ENCODE data around the gene MYLK4.

Gene MYLK4

GRCh38 chr6:2750832-2751231, at the start of gene MYLK4:
Gene MYLK4 (minus strand): TSS chr6:2750922. CDS start chr6:2749294, 1,628 bp downstream.
- no peak for DNase-seq

- peak; percentile 67 for DNase-seq
Observed at GRCh38 chr6:2799936-2800527, 49.3 kb upstream of the MYLK4 start.

GRCh38 chr6:2798586-2799134, 47.9 kb upstream of the MYLK4 start:
- no peak for DNase-seq

- no peak for DNase-seq
Observed at GRCh38 chr6:2797564-2798031, 46.9 kb upstream of the MYLK4 start.

- no peak for DNase-seq
Observed at GRCh38 chr6:2796861-2797260, 46.1 kb upstream of the MYLK4 start.

GRCh38 chr6:2795956-2796355, 45.2 kb upstream of the MYLK4 start:
- DNase-seq = peak; percentile 54

- DNase-seq = no peak
Observed at GRCh38 chr6:2795162-2795561, 44.4 kb upstream of the MYLK4 start.

- DNase-seq = no peak
Observed at GRCh38 chr6:2794171-2794730, 43.5 kb upstream of the MYLK4 start.

GRCh38 chr6:2793534-2794151, 42.9 kb upstream of the MYLK4 start:
- peak; percentile 73 for DNase-seq

GRCh38 chr6:2792330-2793110, 41.8 kb upstream of the MYLK4 start:
- DNase-seq = peak; percentile 25

GRCh38 chr6:2791450-2791974, 40.8 kb upstream of the MYLK4 start:
- no peak for DNase-seq

- peak; percentile 75 for DNase-seq
Observed at GRCh38 chr6:2790588-2791449, 40.1 kb upstream of the MYLK4 start.

GRCh38 chr6:2786269-2786668, 35.5 kb upstream of the MYLK4 start:
- no peak for DNase-seq

GRCh38 chr6:2784930-2785329, 34.2 kb upstream of the MYLK4 start:
- no peak for DNase-seq

- no peak for DNase-seq
Observed at GRCh38 chr6:2784061-2784460, 33.3 kb upstream of the MYLK4 start.

- DNase-seq = no peak
Observed at GRCh38 chr6:2783188-2783963, 32.7 kb upstream of the MYLK4 start.

GRCh38 chr6:2782825-2783187, 32.1 kb upstream of the MYLK4 start:
- DNase-seq = no peak

- no peak for DNase-seq
Observed at GRCh38 chr6:2782356-2782708, 31.6 kb upstream of the MYLK4 start.

GRCh38 chr6:2781685-2782355, 31.1 kb upstream of the MYLK4 start:
- DNase-seq = no peak

GRCh38 chr6:2780102-2780737, 29.5 kb upstream of the MYLK4 start:
- no peak for DNase-seq
